Activated T-helper 17 cell treated with anti-CD3 and anti-CD28 coated beads, Interleukin-2, amount 50 U/mL, for 72 hours (primary cell): ENCODE data around the gene HPCAL1. TPM values are rescaled to one million over a fixed set of nuclear protein-coding genes. Genes with fewer than 3 reads are reported as not detected.
A peak's percentile ranks its signal among the peaks of the same experiment; 100 is the strongest.

Experiments used
- ATAC-seq: fragments of 150-1000 bp; cut with Tn5 transposase; replicated peaks from 2 replicates; pipeline ENCODE4 v1.10.0; 2021; ENCODE audit warnings: mild to moderate bottlenecking, moderate library complexity
- H3K27ac Mint-ChIP-seq: one replicate; pipeline ENCODE4 v1.8.0; 2022; ENCODE audit warnings: mixed read lengths
- H3K27me3 Mint-ChIP-seq: one replicate; pipeline ENCODE4 v1.8.0; 2022; ENCODE audit warnings: mixed read lengths
- H3K36me3 Mint-ChIP-seq: one replicate; pipeline ENCODE4 v1.8.0; 2022; ENCODE audit warnings: low read depth, mild to moderate bottlenecking, mixed read lengths
- H3K4me1 Mint-ChIP-seq: one replicate; pipeline ENCODE4 v1.8.0; 2022; ENCODE audit warnings: mixed read lengths
- H3K4me3 Mint-ChIP-seq: one replicate; pipeline ENCODE4 v1.8.0; 2022; ENCODE audit warnings: mild to moderate bottlenecking, mixed read lengths
- H3K9me3 Mint-ChIP-seq: one replicate; pipeline ENCODE4 v1.8.0; 2022; ENCODE audit warnings: mixed read lengths
- total RNA-seq, 2 donors: library from RNA; stranded (reverse); gene quantifications; one replicate each; pipeline ENCODE4 v1.2.3, GENCODE V29; 2022

HPCAL1 gene
- total RNA-seq, 2 donors from 2014 or later: 57.9 to 139 TPM

GRCh38 chr2:10333247-10333613, 30.5 kb downstream of the HPCAL1 start:
- Mint-ChIP-seq H3K4me3 (peak overlapping the region; percentile 88), H3K36me3 (peaks cover 87% of the 10 kb centered on the region), H3K9me3 (no peaks in the 10 kb centered on the region), H3K27me3 (no peaks in the 10 kb centered on the region), H3K4me1 (peaks cover 36% of the 10 kb centered on the region), H3K27ac (peak overlapping the region; percentile 96)
- ATAC-seq: no peak

DNA sequence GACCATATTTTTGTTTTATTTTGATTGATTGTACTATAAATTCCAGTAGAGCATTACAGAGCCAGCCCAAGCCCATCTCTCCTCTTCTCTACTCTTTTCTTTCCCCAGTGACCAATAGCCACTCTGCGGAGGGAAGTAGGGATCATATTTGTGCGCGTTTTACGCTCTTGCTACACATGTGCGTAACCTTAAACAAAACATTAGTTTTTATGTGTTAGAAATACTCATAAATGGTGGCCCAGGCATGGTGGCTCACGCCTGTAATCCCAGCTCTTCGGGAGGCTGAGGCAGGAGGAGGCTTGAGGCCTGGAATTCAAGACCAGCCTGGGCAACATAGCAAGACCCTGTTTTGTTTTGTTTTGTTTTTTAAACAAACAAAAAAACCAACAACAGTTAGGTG, 31.3 kb downstream of the HPCAL1 start:
- Mint-ChIP-seq H3K9me3 (no peaks in the 10 kb centered on the region), H3K4me1 (peaks cover 38% of the 10 kb centered on the region), H3K36me3 (peaks cover 93% of the 10 kb centered on the region), H3K4me3 (peak overlapping the region; percentile 88), H3K27me3 (no peaks in the 10 kb centered on the region), H3K27ac (peak overlapping the region; percentile 96)
- no peak for ATAC-seq

- no peak overlapping the region for H3K27ac Mint-ChIP-seq
- no peaks in the 10 kb centered on the region for H3K9me3 Mint-ChIP-seq
- ATAC-seq: no peak
- H3K27me3 Mint-ChIP-seq: no peaks in the 10 kb centered on the region
- H3K4me1 Mint-ChIP-seq: peaks cover 41% of the 10 kb centered on the region
- H3K4me3 Mint-ChIP-seq: peak overlapping the region; percentile 33
- peaks cover 91% of the 10 kb centered on the region for H3K36me3 Mint-ChIP-seq
Observed at GRCh38 chr2:10335046-10335840, 32.5 kb downstream of the HPCAL1 start.

DNA sequence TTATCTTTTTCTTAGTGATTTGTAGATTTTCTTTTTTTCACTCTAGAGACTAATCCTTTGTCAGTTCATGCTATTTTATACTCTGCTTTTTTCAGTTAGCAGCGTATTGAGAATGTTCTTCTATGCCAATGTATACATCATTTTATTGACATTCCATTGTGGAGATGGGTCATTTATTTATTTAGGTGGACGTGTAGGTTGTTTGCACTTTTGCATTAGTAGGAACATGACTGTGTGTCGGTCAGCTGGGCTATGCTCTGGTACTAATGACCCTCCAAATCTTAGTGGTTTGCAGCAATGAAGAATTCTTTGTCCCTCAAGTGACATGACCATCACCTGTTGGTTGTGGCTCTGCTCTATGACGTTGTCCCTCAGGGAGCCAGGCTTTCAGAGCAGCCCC, 33.6 kb downstream of the HPCAL1 start:
- Mint-ChIP-seq H3K4me1 (peaks cover 51% of the 10 kb centered on the region), H3K27me3 (no peaks in the 10 kb centered on the region), H3K27ac (no peak overlapping the region), H3K4me3 (no peak overlapping the region), H3K36me3 (peaks cover 89% of the 10 kb centered on the region), H3K9me3 (no peaks in the 10 kb centered on the region)
- no peak for ATAC-seq

DNA sequence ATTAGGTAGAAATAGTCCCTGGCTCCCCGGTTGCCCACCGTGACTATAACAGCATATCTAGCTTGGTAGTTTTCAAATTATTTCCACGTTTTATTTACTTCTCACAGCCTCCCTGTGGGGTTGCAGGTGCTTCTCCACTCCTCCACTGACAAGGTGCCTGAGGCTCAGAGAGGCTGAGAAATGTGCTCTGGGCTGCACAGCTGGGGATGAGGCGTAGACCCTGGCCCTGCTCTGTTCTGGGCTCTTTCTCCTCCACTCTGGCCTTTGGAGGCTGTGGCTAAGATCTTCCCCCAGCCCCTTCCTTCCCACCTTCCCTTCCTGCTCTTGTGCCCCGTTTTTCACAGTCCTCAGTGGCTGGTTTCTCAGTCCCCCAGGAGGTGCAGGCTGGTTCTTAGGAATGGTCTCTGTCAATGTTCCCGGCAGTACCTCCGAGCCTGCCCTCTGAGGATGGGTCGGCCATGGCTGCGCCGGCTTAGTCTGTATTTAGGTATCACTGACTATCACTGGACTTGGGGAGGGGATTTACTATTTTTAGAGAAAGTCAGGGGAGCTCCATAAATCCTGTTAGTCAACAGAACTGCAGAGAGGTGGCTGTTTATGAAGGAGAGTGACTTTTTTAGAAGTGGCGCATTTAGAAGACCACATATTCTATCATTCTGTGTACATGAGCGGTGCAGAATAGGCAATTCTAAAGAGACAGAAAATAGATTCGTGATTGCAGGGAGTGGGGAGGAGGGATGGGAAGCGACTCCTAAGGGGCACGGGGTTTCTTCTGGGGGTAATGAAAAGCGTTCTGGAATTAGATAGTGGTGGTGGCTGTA, 35.0 kb downstream of the HPCAL1 start:
- H3K27ac Mint-ChIP-seq: peak overlapping the region; percentile 13
- H3K4me1 Mint-ChIP-seq: peaks cover 42% of the 10 kb centered on the region
- no peaks in the 10 kb centered on the region for H3K27me3 Mint-ChIP-seq
- peaks cover 75% of the 10 kb centered on the region for H3K36me3 Mint-ChIP-seq
- H3K4me3 Mint-ChIP-seq: no peak overlapping the region
- no peaks in the 10 kb centered on the region for H3K9me3 Mint-ChIP-seq
- ATAC-seq: no peak

GRCh38 chr2:10338270-10339188, 35.8 kb downstream of the HPCAL1 start:
- Mint-ChIP-seq H3K4me3 (no peak overlapping the region), H3K9me3 (no peaks in the 10 kb centered on the region), H3K27me3 (no peaks in the 10 kb centered on the region), H3K27ac (no peak overlapping the region), H3K36me3 (peaks cover 72% of the 10 kb centered on the region), H3K4me1 (peaks cover 39% of the 10 kb centered on the region)
- no peak for ATAC-seq

GRCh38 chr2:10339647-10340592, 37.2 kb downstream of the HPCAL1 start:
- Mint-ChIP-seq H3K9me3 (no peaks in the 10 kb centered on the region), H3K36me3 (peaks cover 63% of the 10 kb centered on the region), H3K27ac (no peak overlapping the region), H3K27me3 (no peaks in the 10 kb centered on the region), H3K4me1 (peaks cover 51% of the 10 kb centered on the region), H3K4me3 (no peak overlapping the region)
- no peak for ATAC-seq

DNA sequence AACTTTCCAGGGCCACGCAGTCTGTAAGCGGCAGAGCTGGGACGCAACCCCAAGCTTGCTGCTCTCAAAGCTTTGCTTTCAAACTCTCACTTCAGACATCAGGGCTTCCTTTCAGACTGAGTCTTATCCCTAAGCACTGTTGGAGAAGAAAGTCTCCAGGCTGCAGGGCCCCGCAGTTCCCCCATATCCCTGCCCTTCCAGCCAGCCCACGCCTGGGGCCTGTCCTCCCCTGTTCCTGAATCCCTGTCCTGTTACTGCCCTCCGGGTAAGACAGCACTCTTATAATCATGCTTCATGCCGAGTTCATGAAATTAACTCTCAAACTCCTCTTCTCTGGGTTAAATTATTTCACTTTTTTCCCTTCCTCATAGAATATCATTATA, 37.9 kb downstream of the HPCAL1 start:
- no peak for ATAC-seq
- Mint-ChIP-seq H3K27ac (peak overlapping the region; percentile 49), H3K4me1 (peaks cover 54% of the 10 kb centered on the region), H3K9me3 (no peaks in the 10 kb centered on the region), H3K4me3 (no peak overlapping the region), H3K27me3 (no peaks in the 10 kb centered on the region), H3K36me3 (peaks cover 56% of the 10 kb centered on the region)

DNA sequence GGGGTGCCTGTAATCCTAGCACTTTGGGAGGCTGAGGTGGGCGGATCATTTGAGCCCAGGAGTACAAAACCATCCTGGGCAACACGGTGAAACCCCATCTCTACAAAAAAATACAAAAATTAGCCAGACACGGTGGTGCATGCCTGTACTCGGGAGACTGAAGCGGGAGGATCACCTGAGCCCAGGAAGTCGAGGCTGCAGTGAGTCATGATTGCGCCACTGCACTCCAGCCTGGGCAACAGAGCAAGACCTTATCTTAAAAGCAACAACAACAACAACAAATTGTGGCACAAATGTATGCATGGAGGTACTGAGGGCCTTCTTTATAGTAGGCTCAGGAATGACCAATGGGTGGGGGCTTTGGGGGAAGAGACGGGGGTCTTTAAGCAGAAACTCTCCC, 38.5 kb downstream of the HPCAL1 start:
- Mint-ChIP-seq H3K36me3 (peaks cover 51% of the 10 kb centered on the region), H3K4me1 (peaks cover 59% of the 10 kb centered on the region), H3K4me3 (no peak overlapping the region), H3K27ac (peak overlapping the region; percentile 49), H3K9me3 (no peaks in the 10 kb centered on the region), H3K27me3 (no peaks in the 10 kb centered on the region)
- no peak for ATAC-seq

DNA sequence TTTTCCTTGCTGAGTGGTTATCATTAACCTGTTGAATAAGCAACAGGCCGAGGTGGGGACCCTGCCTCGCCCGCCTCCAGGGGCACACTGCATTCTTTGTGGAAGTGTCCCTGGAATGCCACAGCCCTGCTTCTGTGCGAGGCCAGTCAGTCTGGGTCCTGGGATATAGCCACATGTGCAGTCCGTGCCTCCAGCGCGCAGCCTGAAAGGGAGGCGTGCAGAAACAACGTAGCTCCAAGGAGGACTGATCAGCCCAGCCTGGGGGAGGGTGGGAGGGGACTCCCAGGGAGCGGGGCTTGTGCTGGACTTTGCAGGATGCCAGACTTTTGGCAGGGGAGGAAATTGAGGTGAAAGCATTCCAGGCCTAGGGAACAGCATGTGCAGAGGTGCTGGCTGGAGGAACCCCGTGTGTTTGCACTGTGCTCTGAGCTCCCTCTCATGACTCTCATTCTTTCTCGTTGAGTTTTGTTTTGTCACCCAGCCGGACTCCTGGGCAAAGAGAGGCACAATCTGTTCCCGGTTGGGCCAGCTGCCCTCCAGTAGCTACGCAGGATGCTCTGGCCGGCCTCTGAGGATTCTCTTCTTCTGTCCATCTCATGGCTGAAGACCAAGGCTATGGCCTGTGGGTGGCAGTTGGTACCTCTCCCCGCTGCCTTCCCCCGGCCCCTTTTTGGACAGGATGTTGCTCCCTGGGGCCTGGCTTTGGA, 39.7 kb downstream of the HPCAL1 start:
- Mint-ChIP-seq H3K4me1 (peaks cover 59% of the 10 kb centered on the region), H3K36me3 (peaks cover 40% of the 10 kb centered on the region), H3K4me3 (no peak overlapping the region), H3K27me3 (no peaks in the 10 kb centered on the region), H3K9me3 (no peaks in the 10 kb centered on the region), H3K27ac (peak overlapping the region; percentile 75)
- ATAC-seq: no peak

DNA sequence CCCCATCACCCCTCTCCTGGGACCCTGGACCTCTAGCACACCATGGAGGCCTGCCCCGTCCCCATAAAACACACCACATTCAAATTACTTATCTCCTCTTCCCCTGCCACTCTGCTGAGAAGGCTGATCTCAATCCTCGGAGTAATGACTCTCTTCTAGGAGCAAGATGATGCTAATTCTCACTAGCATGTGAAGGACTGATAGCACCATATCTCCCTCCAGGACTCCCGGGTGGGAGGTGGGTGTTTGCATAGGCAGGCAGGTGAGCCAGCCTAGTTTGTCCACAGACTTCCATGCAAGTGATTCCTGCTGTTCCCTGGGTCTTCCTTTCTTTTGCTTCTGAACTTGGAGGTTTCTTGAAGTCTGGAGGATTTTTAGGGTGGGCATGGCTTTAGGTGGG, 40.5 kb downstream of the HPCAL1 start:
- no peaks in the 10 kb centered on the region for H3K9me3 Mint-ChIP-seq
- no peak for ATAC-seq
- peak overlapping the region; percentile 75 for H3K27ac Mint-ChIP-seq

DNA sequence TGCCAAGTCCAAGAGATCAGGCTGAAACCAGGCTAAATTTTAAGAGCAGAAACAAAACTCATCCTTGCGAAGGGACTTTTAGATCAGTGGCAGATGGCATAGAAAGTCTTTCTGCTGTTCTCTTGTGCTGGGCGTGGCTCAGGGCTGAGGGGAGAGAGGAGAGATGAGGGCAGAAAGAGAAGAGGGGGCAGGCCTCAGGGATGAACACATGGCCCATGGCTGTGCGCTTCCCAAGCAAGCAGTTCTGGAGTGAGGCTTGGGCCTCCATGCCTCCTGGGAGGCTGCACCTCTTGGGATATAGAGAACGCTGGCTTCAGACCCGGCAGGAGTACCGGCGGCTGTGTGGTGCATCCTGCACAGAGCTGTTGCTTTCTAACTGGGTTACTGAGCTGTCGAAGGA, 41.0 kb downstream of the HPCAL1 start:
- H3K36me3 Mint-ChIP-seq: peaks cover 28% of the 10 kb centered on the region

More for the DNA sequence above, 40.5 kb downstream of the HPCAL1 start:
- no peaks in the 10 kb centered on the region for H3K27me3 Mint-ChIP-seq
- H3K4me1 Mint-ChIP-seq: peaks cover 53% of the 10 kb centered on the region
- peak overlapping the region; percentile 20 for H3K4me3 Mint-ChIP-seq
- peaks cover 32% of the 10 kb centered on the region for H3K36me3 Mint-ChIP-seq

More for the DNA sequence above, 41.0 kb downstream of the HPCAL1 start:
- ATAC-seq: no peak
- peaks cover 50% of the 10 kb centered on the region for H3K4me1 Mint-ChIP-seq
- no peaks in the 10 kb centered on the region for H3K27me3 Mint-ChIP-seq
- peak overlapping the region; percentile 75 for H3K27ac Mint-ChIP-seq
- no peaks in the 10 kb centered on the region for H3K9me3 Mint-ChIP-seq
- H3K4me3 Mint-ChIP-seq: peak overlapping the region; percentile 20
